ENCODE measurements around the gene DHX34.

The DHX34 gene

GRCh38 chr19:47389150-47389556 is 40.0 kb downstream of the DHX34 start (continued):
- TF ChIP-seq TSHZ1 (tag by site-specific recombination; IDR thresholded peaks at IDR 0.05; ENCODE audit: borderline replicate concordance) (no peak), GLIS1 (tag by site-specific recombination; IDR thresholded peaks at IDR 0.05) (no peak)

- Histone ChIP-seq H3K4me3 (ENCODE audit: low read depth, low read length) (no peak overlapping the region), H3K4me1 (ENCODE audit: control insufficient read depth, insufficient read depth, low read length) (no peaks in the 10 kb centered on the region)
- POLR2A ChIA-PET: interaction anchor here (1.2 kb wide), 2 partner anchors 38 to 42 kb away, joined by 4 to 6 read pairs; partner anchors contain the start of gene DHX34
Observed at GRCh38 chr19:47390533-47391488, 41.7 kb downstream of the DHX34 start.

GRCh38 chr19:47391510-47392223 is 42.6 kb downstream of the DHX34 start:
- ChIA-PET POLR2A (interaction anchor here (0.6 to 1.2 kb wide), 4 partner anchors 13 to 98 kb away, joined by 3 to 6 read pairs (median 4); partner anchors contain the start of gene DHX34), CTCF (interaction anchor here (0.5 to 4.2 kb wide), 48 partner anchors 9 to 996 kb away, joined by 3 to 48 read pairs (median 5); partner anchors contain the start of genes DHX34 and INAFM1)
- Histone ChIP-seq H3K4me1 (ENCODE audit: control insufficient read depth, insufficient read depth, low read length) (no peaks in the 10 kb centered on the region), H3K9me3 (ENCODE audit: control insufficient read depth, insufficient read depth, low read depth, low read length) (no peaks in the 10 kb centered on the region), H3K4me3 (ENCODE audit: low read depth, low read length) (no peak overlapping the region), H3K27ac (ENCODE audit: extremely low read depth, low read depth, low read length) (no peak overlapping the region), H3K36me3 (ENCODE audit: control insufficient read depth in 2 of 2, insufficient read depth in 1 of 2, low read length in 2 of 2) (no peaks in the 10 kb centered on the region; a peak in 1 of 3 replicates)
- TF ChIP-seq ZIC2 (tag by site-specific recombination; IDR thresholded peaks at IDR 0.05): no peak
- no peak for TF ChIP-seq ZNF555 (tag by site-specific recombination; conservative IDR thresholded peaks at IDR 0.05)
- no peak for TF ChIP-seq ZNF248 (tag by site-specific recombination; IDR thresholded peaks at IDR 0.05)
- TF ChIP-seq ZNF654 (tag by site-specific recombination; IDR thresholded peaks at IDR 0.05; ENCODE audit: low read depth): peak; percentile 38
- no peak for TF ChIP-seq ZNF138 (tag by site-specific recombination; IDR thresholded peaks at IDR 0.05; ENCODE audit: borderline replicate concordance)
- no peak for TF ChIP-seq HOXA7 (CRISPR knock-in tag; IDR thresholded peaks at IDR 0.05; ENCODE audit: borderline replicate concordance)
- TF ChIP-seq CTCF (tag by site-specific recombination; IDR thresholded peaks at IDR 0.05): peak; percentile 60; the same call in 1 of the 2 replicates

More at GRCh38 chr19:47390533-47391488, 41.7 kb downstream of the DHX34 start:
- TF ChIP-seq SP7 (tag by site-specific recombination; IDR thresholded peaks at IDR 0.05): 0 out of 2 replicates have a peak, but pooled peaks have one; percentile 6
- TF ChIP-seq ZSCAN18 (tag by site-specific recombination; IDR thresholded peaks at IDR 0.05): no peak
- peak; percentile 58 for TF ChIP-seq ZNF146 (tag by site-specific recombination; IDR thresholded peaks at IDR 0.05)
- TF ChIP-seq ZNF121 (tag by site-specific recombination; IDR thresholded peaks at IDR 0.05): peak; percentile 97
- TF ChIP-seq ATF2 (tag by site-specific recombination; IDR thresholded peaks at IDR 0.05; ENCODE audit: low read depth): peak; percentile 37; the same call in 1 of the 2 replicates
- Histone ChIP-seq H3K9me3 (ENCODE audit: control insufficient read depth, insufficient read depth, low read depth, low read length) (no peaks in the 10 kb centered on the region), H3K36me3 (ENCODE audit: control insufficient read depth in 2 of 2, insufficient read depth in 1 of 2, low read length in 2 of 2) (no peaks in the 10 kb centered on the region; a peak in 1 of 3 replicates), H3K27ac (ENCODE audit: extremely low read depth, low read depth, low read length) (no peak overlapping the region)
- CTCF ChIA-PET: interaction anchor here (0.5 to 4.2 kb wide), 45 partner anchors 8 to 459 kb away, joined by 3 to 48 read pairs (median 5); partner anchors contain the start of genes C5AR2, DHX34, INAFM1 and MEIS3
